Renal cortex interstitium (tissue), 11 donors: Measurements from ENCODE around the gene FAM89A. TPM values are rescaled to one million over a fixed set of nuclear protein-coding genes. Genes with fewer than 3 reads are reported as not detected.
A peak's percentile ranks its signal among the peaks of the same experiment; 100 is the strongest.
"Not testable (repeated sequence)": the region's sequence is repeated elsewhere in the genome, so short reads cannot be mapped to it uniquely, and the experiment has no call there.

Experiments
- DNase-seq, 11 donors: peaks; one replicate each; pipeline ENCODE4 v3.0.0-alpha.2; 2013; ENCODE audit warnings: low read depth in 9 of 11, low spot score in 4 of 11; ENCODE audit errors: extremely low read depth in 1 of 11
- polyA plus RNA-seq, 3 donors: library from polyadenylated mRNA; unstranded; fragments of 120-200 nt; gene quantifications; one replicate each; pipeline ENCODE4 v1.2.1, GENCODE V29; 2013; ENCODE audit not compliant: insufficient read length in 3 of 3

FAM89A gene
- polyA plus RNA-seq, 3 donors, result 12.8 to 19.2 (median 16.6) TPM

- no peak for DNase-seq
Observed at GRCh38 chr1:231044588-231044987, 4.5 kb upstream of the FAM89A start.

GRCh38 chr1:231041719-231042261 is 1.7 kb upstream of the FAM89A start:
- no peak for DNase-seq

GRCh38 chr1:231040800-231041718 is 1.0 kb upstream of the FAM89A start:
- peak in 2 of 11 donors; percentile 26 to 27 for DNase-seq

- DNase-seq, result peak in 3 of 11 donors; percentile 22 to 33 (median 29)
Observed at GRCh38 chr1:231039161-231040018, 664 bp downstream of the FAM89A start.

GRCh38 chr1:231037585-231038517 is 2.2 kb downstream of the FAM89A start:
- DNase-seq, result peak in 1 of 11 donors; percentile 40

GRCh38 chr1:231036416-231036815 is 3.6 kb downstream of the FAM89A start:
- DNase-seq, result no peak

- DNase-seq, result no peak
Observed at GRCh38 chr1:231035799-231036198, 4.3 kb downstream of the FAM89A start.

- DNase-seq, result no peak
Observed at GRCh38 chr1:231032963-231033362, 7.1 kb downstream of the FAM89A start.

- no peak for DNase-seq
Observed at GRCh38 chr1:231029841-231030240, 10.2 kb downstream of the FAM89A start.

GRCh38 chr1:231029247-231029646 is 10.8 kb downstream of the FAM89A start:
- not testable (repeated sequence) for DNase-seq

- no peak for DNase-seq
Observed at GRCh38 chr1:231028682-231029081, 11.4 kb downstream of the FAM89A start.

- DNase-seq, result no peak
Observed at GRCh38 chr1:231027971-231028370, 12.1 kb downstream of the FAM89A start.

GRCh38 chr1:231027136-231027925 is 12.7 kb downstream of the FAM89A start:
- no peak for DNase-seq

- no peak for DNase-seq
Observed at GRCh38 chr1:231026576-231026975, 13.5 kb downstream of the FAM89A start.

- DNase-seq, result no peak
Observed at GRCh38 chr1:231023150-231023549, 16.9 kb downstream of the FAM89A start.

GRCh38 chr1:231022543-231022942 is 17.5 kb downstream of the FAM89A start:
- not testable (repeated sequence) for DNase-seq

GRCh38 chr1:231021540-231022031 is 18.5 kb downstream of the FAM89A start:
- DNase-seq, result no peak

GRCh38 chr1:231020816-231021215 is 19.2 kb downstream of the FAM89A start:
- DNase-seq, result no peak
